T-cell (primary cell): ENCODE results near the gene SERTAD1. TPM values are rescaled to one million over a fixed set of nuclear protein-coding genes. Genes with fewer than 3 reads are reported as not detected.
"Not testable (repeated sequence)": the region's sequence is repeated elsewhere in the genome, so short reads cannot be mapped to it uniquely, and the experiment has no call there.

Experiments
- ATAC-seq, 4 experiments: fragments of 200-7000 bp in 3 of 4; fragments of 150-1000 bp in 1 of 4; cut with Tn5 transposase; replicated peaks in 1 of 4; 1 replicate in 3 of 4; 2 replicates in 1 of 4; pipeline ENCODE4 v1.10.0; 2021; ENCODE audit warnings: moderate library complexity in 3 of 4, mild to moderate bottlenecking in 2 of 4, moderate number of reproducible peaks in 1 of 4
- CTCF ChIA-PET, 2 donors: fragments of 300-600 bp; sonication (Branson Sonifier 250); formaldehyde crosslinking; loops; one replicate each; lab custom pipeline; 2022; ENCODE audit warnings: antibody characterized with exemption in 2 of 2; lab: Charles Lee
- POLR2A ChIA-PET, 2 donors: fragments of 300-600 bp; sonication (Branson Sonifier 250); formaldehyde crosslinking; loops; one replicate each; lab custom pipeline; 2022; ENCODE audit warnings: antibody characterized with exemption in 2 of 2; lab: Charles Lee
- DNase-seq, 35 experiments: peaks; one replicate each; pipeline versions ENCODE4 v3.0.0 to v3.0.0-alpha.2; 2013 to 2023
- H3K27ac ChIP-seq: one replicate; pipeline ENCODE4 v1.5.1; 2013; ENCODE audit warnings: low read length
- H3K27me3 ChIP-seq, 2 experiments: replicated peaks in 1 of 2; 1 replicate in 1 of 2; 2 replicates in 1 of 2; pipeline versions ENCODE4 v1.6.1 to v1.7.0; 2013; ENCODE audit warnings: low read length in 1 of 2, mixed read lengths in 1 of 2; ENCODE audit not compliant: control insufficient read depth in 2 of 2, insufficient read depth in 2 of 2; ENCODE audit errors: extremely low read depth in 1 of 2
- H3K36me3 ChIP-seq, 2 donors: 1 replicate in 1 of 2; 2 replicates in 1 of 2; pipeline versions ENCODE4 v1.6.1 to v1.7.0; 2013; ENCODE audit warnings: low read length in 1 of 2; ENCODE audit not compliant: control insufficient read depth in 2 of 2, insufficient read depth in 1 of 2; ENCODE audit errors: extremely low read depth in 1 of 2
- H3K4me1 ChIP-seq, 2 experiments: 1 replicate in 1 of 2; 2 replicates in 1 of 2; pipeline versions ENCODE4 v1.6.1 to v1.7.0; 2013; ENCODE audit warnings: low read length in 2 of 2, mixed read lengths in 1 of 2; ENCODE audit not compliant: insufficient read depth in 2 of 2, control insufficient read depth in 1 of 2; ENCODE audit errors: extremely low read depth in 1 of 2
- H3K4me3 ChIP-seq, 2 donors: 1 replicate in 1 of 2; 2 replicates in 1 of 2; pipeline versions ENCODE4 v1.5.1 to v1.7.0; 2013; ENCODE audit warnings: mild to moderate bottlenecking in 2 of 2, low read length in 1 of 2, moderate library complexity in 1 of 2; ENCODE audit not compliant: control insufficient read depth in 1 of 2; ENCODE audit errors: extremely low read depth in 1 of 2
- H3K9me3 ChIP-seq: 2 replicates; pipeline ENCODE4 v1.7.0; 2013
- H3K27ac Mint-ChIP-seq, 2 donors: one replicate each; pipeline ENCODE4 v1.8.0; 2020 to 2021; ENCODE audit warnings: mild to moderate bottlenecking in 2 of 2, mixed read lengths in 2 of 2
- H3K27me3 Mint-ChIP-seq, 2 donors: one replicate each; pipeline ENCODE4 v1.8.0; 2021 to 2022; ENCODE audit warnings: mixed read lengths in 2 of 2
- H3K36me3 Mint-ChIP-seq: one replicate; pipeline ENCODE4 v1.8.0; 2021; ENCODE audit warnings: mixed read lengths
- H3K4me1 Mint-ChIP-seq, 3 donors: one replicate each; pipeline ENCODE4 v1.8.0; 2020 to 2022; ENCODE audit warnings: mixed read lengths in 3 of 3, mild to moderate bottlenecking in 1 of 3
- H3K4me3 Mint-ChIP-seq, 3 donors: one replicate each; pipeline ENCODE4 v1.8.0; 2020 to 2022; ENCODE audit warnings: mild to moderate bottlenecking in 3 of 3, mixed read lengths in 3 of 3, moderate library complexity in 3 of 3
- H3K9me3 Mint-ChIP-seq, 3 donors: one replicate each; pipeline ENCODE4 v1.8.0; 2020 to 2022; ENCODE audit warnings: mixed read lengths in 3 of 3
- WGBS: methylation state at CpG from one replicate; pipeline ENCODE4 v1.1.5; 2013; ENCODE audit warnings: missing lambda C conversion rate; ENCODE audit not compliant: insufficient coverage; 5-methylcytosine and 5-hydroxymethylcytosine counted together
- total RNA-seq, 35 experiments: library from RNA in 6 of 35; stranded (reverse) in 6 of 35; fragments of 120-200 nt in 1 of 35; gene quantifications; one replicate each; pipeline versions ENCODE4 v1.2.1 to v1.2.4 and lab custom pipeline; 2013 to 2026

Gene SERTAD1
- total RNA-seq, 5 donors from 2014 or later (not counting 1 experiment from before 2014, with no cell fraction given) = 10.9 to 25.4 (median 13.3) TPM

DNA sequence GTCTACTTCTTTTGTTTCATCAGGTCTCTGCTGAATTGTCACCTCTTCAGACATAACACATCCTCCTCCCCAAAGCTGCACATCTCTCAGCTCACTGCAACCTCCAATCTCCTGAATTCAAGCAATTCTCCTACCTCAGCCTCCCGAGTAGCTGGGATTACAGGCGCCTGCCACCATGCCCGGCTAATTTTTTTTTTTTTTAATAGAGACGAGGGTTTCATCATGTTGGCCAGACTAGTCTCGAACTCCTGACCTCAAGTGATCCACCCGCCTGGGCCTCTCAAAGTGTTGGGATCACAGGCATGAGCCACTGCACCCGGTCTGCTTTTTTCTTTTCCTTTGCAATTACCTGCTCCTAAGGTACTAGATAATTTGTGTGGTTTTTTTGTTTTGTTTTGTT is 7.0 kb upstream of the SERTAD1 start:
- POLR2A ChIA-PET, H3K36me3 Mint-ChIP-seq, H3K36me3 ChIP-seq, H3K27me3 ChIP-seq, H3K27ac ChIP-seq, H3K4me3 ChIP-seq, H3K27me3 Mint-ChIP-seq, ATAC-seq, DNase-seq, H3K9me3 ChIP-seq, H3K9me3 Mint-ChIP-seq: not testable (repeated sequence)
- Mint-ChIP-seq H3K4me3 (peak overlapping the region; percentile 87 to 95 (median 89)), H3K4me1 (peaks cover 7 to 21% (median 15%) of the 10 kb centered on the region in 3 donors), H3K27ac (peak overlapping the region; percentile 97 to 99)
- WGBS = 100% methylated on average over 1 of the region's 7 CpGs
- H3K4me1 ChIP-seq = peaks cover 3 to 13% of the 10 kb centered on the region in 2 experiments
- CTCF ChIA-PET = interaction anchor here in 1 of 2 donors (0.7 kb wide), 1 partner anchor 12 kb away, joined by 4 read pairs; no protein-coding TSS in a partner anchor

GRCh38 chr19:40431698-40432097 is 5.9 kb upstream of the SERTAD1 start:
- Histone ChIP-seq H3K36me3 (no peaks in the 10 kb centered on the region), H3K9me3 (no peaks in the 10 kb centered on the region), H3K4me1 (peaks cover 3 to 13% of the 10 kb centered on the region in 2 experiments), H3K27ac (no peak overlapping the region), H3K27me3 (peaks cover 0 to 4% of the 10 kb centered on the region in 2 experiments), H3K4me3 (no peak overlapping the region)
- Mint-ChIP-seq H3K36me3 (no peaks in the 10 kb centered on the region), H3K4me3 (peak overlapping the region in 2 of 3 donors; percentile 24 to 30), H3K9me3 (no peaks in the 10 kb centered on the region), H3K4me1 (peaks cover 7 to 23% (median 15%) of the 10 kb centered on the region in 3 donors), H3K27ac (peak overlapping the region in 1 of 2 donors; percentile 11), H3K27me3 (no peaks in the 10 kb centered on the region)
- ChIA-PET POLR2A (no interaction called here), CTCF (no interaction called here)
- ATAC-seq = no peak
- no CpG with 5 or more reads among the region's 3 CpGs for WGBS
- DNase-seq = no peak

DNA sequence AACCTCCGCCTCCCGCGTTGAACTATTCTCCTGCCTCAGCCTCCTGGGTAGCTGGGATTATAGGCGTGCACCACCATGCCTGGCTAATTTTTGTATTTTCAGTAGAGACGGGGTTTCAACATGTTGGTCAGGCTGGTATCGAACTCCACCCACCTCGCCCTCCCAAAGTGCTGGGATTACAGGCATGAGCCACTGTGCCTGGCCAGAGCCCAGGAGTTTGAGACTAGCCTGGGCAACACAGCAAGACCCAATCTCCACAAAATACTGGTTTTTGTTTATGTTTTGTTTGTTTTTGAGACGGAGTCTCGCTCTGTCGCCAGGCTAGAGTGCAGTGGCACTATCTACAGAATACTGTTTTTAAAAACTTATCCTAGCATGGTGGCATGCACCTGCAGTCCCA is 4.5 kb upstream of the SERTAD1 start:
- H3K9me3 ChIP-seq, H3K27ac ChIP-seq, POLR2A ChIA-PET, H3K9me3 Mint-ChIP-seq, H3K36me3 Mint-ChIP-seq, H3K27me3 Mint-ChIP-seq, H3K27me3 ChIP-seq, H3K4me3 ChIP-seq, DNase-seq, H3K36me3 ChIP-seq, H3K27ac Mint-ChIP-seq, H3K4me3 Mint-ChIP-seq, ATAC-seq: not testable (repeated sequence)
- H3K4me1 Mint-ChIP-seq = peaks cover 11 to 26% (median 17%) of the 10 kb centered on the region in 3 donors
- WGBS = 94% methylated on average over 5 of the region's 10 CpGs
- CTCF ChIA-PET = interaction anchor here in 1 of 2 donors (0.5 to 1.0 kb wide), 3 partner anchors 9 to 828 kb away, joined by 3 read pairs; no protein-coding TSS in a partner anchor
- H3K4me1 ChIP-seq = peaks cover 7 to 20% of the 10 kb centered on the region in 2 experiments

DNA sequence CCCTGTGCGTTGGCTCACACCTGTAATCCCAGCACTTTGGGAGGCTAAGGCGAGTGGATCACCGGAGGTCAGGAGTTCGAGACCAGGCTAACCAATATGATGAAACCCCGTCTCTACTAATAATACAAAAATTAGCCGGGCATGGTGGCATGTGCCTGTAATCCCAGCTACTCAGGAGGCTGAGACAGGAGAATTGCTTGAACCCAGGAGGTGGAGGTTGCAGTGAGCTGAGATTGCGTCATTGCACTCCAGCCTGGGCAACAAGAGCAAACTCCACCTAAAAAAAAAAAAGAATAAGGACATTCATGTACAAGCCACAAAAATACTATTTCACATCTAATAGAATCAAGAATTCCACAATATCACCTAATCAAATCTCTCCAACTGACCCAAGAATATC is 2.4 kb upstream of the SERTAD1 start:
- peaks cover 10 to 23% of the 10 kb centered on the region in 2 experiments for H3K4me1 ChIP-seq
- H3K4me1 Mint-ChIP-seq = peaks cover 17 to 27% (median 22%) of the 10 kb centered on the region in 3 donors
- H3K4me3 Mint-ChIP-seq, H3K9me3 Mint-ChIP-seq, H3K27ac ChIP-seq, H3K27ac Mint-ChIP-seq, H3K36me3 Mint-ChIP-seq, ATAC-seq, POLR2A ChIA-PET, H3K9me3 ChIP-seq, H3K4me3 ChIP-seq, DNase-seq, H3K27me3 Mint-ChIP-seq, H3K27me3 ChIP-seq, H3K36me3 ChIP-seq: not testable (repeated sequence)
- CTCF ChIA-PET = interaction anchor here in 1 of 2 donors (0.7 to 1.5 kb wide), 2 partner anchors 15 to 121 kb away, joined by 3 to 4 read pairs; no protein-coding TSS in a partner anchor
- WGBS = no CpG with 5 or more reads among the region's 7 CpGs

GRCh38 chr19:40424637-40425449 is 949 bp downstream of the SERTAD1 start:
- ChIA-PET CTCF (interaction anchor here (0.6 to 0.7 kb wide), 3 partner anchors 12 to 43 kb away, joined by 3 read pairs; no protein-coding TSS in a partner anchor), POLR2A (interaction anchor here (0.5 to 0.6 kb wide), 2 partner anchors 238 to 840 kb away, joined by 3 read pairs; no protein-coding TSS in a partner anchor)
- Histone ChIP-seq H3K27ac (peak overlapping the region; percentile 89), H3K9me3 (no peaks in the 10 kb centered on the region), H3K4me1 (peaks cover 12 to 43% of the 10 kb centered on the region in 2 experiments), H3K4me3 (peak overlapping the region; percentile 90 to 99), H3K27me3 (no peaks in the 10 kb centered on the region), H3K36me3 (peaks cover 0 to 7% of the 10 kb centered on the region in 2 donors)
- Mint-ChIP-seq H3K27ac (peak overlapping the region; percentile 97 to 99), H3K27me3 (no peaks in the 10 kb centered on the region), H3K4me3 (peak overlapping the region; percentile 85 to 98 (median 94)), H3K36me3 (peaks cover 5% of the 10 kb centered on the region), H3K4me1 (peaks cover 27 to 34% (median 32%) of the 10 kb centered on the region in 3 donors), H3K9me3 (no peaks in the 10 kb centered on the region)
- WGBS = 5% methylated on average over 17 of the region's 28 CpGs
- peak in 2 of 35 experiments; percentile 13 to 34 for DNase-seq
- ATAC-seq = no peak

- peak overlapping the region; percentile 89 for H3K27ac ChIP-seq
- POLR2A ChIA-PET = interaction anchor here in 1 of 2 donors (1.0 kb wide), 1 partner anchor 42 kb away, joined by 3 read pairs; the partner anchor contains the start of gene BLVRB
- peak overlapping the region; percentile 14 to 98 (median 21) for H3K4me3 Mint-ChIP-seq
Observed at GRCh38 chr19:40423938-40424337, 1.9 kb downstream of the SERTAD1 start.

More at GRCh38 chr19:40423938-40424337, 1.9 kb downstream of the SERTAD1 start:
- H3K36me3 ChIP-seq = peaks cover 0 to 7% of the 10 kb centered on the region in 2 donors
- ATAC-seq = no peak
- Mint-ChIP-seq H3K27ac (peak overlapping the region; percentile 48 to 83), H3K27me3 (no peaks in the 10 kb centered on the region), H3K4me1 (peaks cover 28 to 37% (median 32%) of the 10 kb centered on the region in 3 donors), H3K9me3 (no peaks in the 10 kb centered on the region), H3K36me3 (peaks cover 5% of the 10 kb centered on the region)
- CTCF ChIA-PET = no interaction called here
- no peaks in the 10 kb centered on the region for H3K27me3 ChIP-seq
- WGBS = 100% methylated on average over 1 of the region's 6 CpGs
- no peaks in the 10 kb centered on the region for H3K9me3 ChIP-seq
- peaks cover 12 to 46% of the 10 kb centered on the region in 2 experiments for H3K4me1 ChIP-seq
- H3K4me3 ChIP-seq = no peak overlapping the region
- DNase-seq = no peak
